GM12892 (cell line): ENCODE measurements around the gene NARS2.

Experiments
- POLR2A ChIP-seq: IDR thresholded peaks from 2 replicates; pipeline ENCODE4 v1.6.1; 2011; ENCODE audit warnings: low read depth, low read length, control low read depth
- POLR2AphosphoS5 ChIP-seq: IDR thresholded peaks from 2 replicates; pipeline ENCODE4 v1.6.1; 2011; ENCODE audit warnings: low read depth, low read length, control low read depth
- TAF1 ChIP-seq: IDR thresholded peaks from 2 replicates; pipeline ENCODE4 v1.6.1; 2011; ENCODE audit warnings: low read depth, mild to moderate bottlenecking, control low read depth, low read length, borderline replicate concordance

DNA sequence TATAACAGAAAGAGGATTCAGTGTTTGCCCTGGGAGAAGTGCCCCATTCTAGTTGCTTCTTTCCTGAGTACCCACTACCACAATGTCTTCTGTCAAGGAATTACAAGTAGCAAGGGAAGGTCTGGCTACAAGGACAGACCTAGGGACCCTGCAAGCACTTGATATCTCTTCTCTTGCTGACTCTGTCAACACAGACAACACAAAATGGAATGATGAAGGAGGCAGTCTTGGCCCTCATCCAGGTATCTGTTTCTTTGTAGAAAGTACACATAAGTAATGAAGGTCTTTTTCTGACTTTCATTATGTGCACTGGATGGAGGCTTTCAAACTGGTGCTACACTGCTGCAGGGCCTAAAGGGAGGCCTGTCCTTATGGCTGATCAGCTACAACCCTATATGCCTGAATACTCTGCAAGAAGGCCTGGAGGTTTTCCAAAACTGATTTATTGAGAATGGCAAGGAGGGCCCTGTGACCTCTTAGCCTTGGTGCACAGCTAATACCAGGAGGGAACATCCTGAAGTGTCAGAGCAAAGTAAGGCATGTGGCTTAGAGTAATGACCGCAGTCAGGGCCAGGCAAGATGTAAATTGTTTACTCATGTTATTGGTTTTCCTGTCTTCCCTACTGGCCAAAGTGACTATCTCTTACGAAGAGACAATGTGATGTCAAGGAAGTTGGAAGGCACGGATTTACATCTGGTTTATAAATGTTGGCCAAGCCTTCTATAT, 188.3 kb downstream of the NARS2 start:
- no peak for TF ChIP-seq TAF1
- TF ChIP-seq POLR2AphosphoS5: no peak
- no peak for TF ChIP-seq POLR2A
